ENCODE data around the gene SLC35E1.
"Not testable (repeated sequence)": the region's sequence is repeated elsewhere in the genome, so short reads cannot be mapped to it uniquely, and the experiment has no call there.

DNA sequence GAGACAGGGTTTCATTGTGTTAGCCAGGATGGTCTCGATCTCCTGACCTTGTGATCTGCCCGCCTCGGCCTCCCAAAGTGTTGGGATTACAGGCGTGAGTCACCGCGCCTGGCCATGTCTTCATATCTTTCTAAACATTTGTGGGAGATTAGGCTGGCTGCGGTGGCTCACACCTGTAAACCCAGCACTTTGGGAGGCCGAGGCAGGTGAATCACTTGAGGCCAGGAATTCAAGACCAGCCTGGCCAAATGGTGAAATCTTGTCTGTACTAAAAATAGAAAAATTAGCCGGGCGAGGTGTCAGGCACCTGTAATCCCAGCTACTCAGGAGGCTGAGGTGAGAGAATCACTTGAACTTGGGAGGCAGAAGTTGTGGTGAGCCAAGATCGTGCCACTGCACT, 66.1 kb downstream of the SLC35E1 start:
- TF ChIP-seq, protein P1, sequence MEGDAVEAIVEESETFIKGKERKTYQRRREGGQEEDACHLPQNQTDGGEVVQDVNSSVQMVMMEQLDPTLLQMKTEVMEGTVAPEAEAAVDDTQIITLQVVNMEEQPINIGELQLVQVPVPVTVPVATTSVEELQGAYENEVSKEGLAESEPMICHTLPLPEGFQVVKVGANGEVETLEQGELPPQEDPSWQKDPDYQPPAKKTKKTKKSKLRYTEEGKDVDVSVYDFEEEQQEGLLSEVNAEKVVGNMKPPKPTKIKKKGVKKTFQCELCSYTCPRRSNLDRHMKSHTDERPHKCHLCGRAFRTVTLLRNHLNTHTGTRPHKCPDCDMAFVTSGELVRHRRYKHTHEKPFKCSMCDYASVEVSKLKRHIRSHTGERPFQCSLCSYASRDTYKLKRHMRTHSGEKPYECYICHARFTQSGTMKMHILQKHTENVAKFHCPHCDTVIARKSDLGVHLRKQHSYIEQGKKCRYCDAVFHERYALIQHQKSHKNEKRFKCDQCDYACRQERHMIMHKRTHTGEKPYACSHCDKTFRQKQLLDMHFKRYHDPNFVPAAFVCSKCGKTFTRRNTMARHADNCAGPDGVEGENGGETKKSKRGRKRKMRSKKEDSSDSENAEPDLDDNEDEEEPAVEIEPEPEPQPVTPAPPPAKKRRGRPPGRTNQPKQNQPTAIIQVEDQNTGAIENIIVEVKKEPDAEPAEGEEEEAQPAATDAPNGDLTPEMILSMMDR (IDR thresholded peaks at IDR 0.05; ENCODE audit: low read length) = not testable (repeated sequence)
- TF ChIP-seq EZH2phosphoT487 (IDR thresholded peaks at IDR 0.05; ENCODE audit: low read length) = not testable (repeated sequence)

Measured in MM.1S (cell line).